HepG2 (cell line): Measurements from ENCODE around the gene STXBP2. TPM values are rescaled to one million over a fixed set of nuclear protein-coding genes. Genes with fewer than 3 reads are reported as not detected.

ENCODE experiments used
- BCL6 ChIP-seq: IDR thresholded peaks from 2 replicates; pipeline ENCODE4 v1.6.1; 2016; ENCODE audit warnings: missing genetic modification reagents, missing compliant biosample characterization
- CCAR2 ChIP-seq: fragments of 200-400 bp; formaldehyde crosslinking; optimal IDR thresholded peaks from 2 replicates; pipeline ENCODE3; 2018; ENCODE audit warnings: low read depth, mild to moderate bottlenecking, low read length, moderate library complexity
- EEA1 ChIP-seq: sonication (generic); formaldehyde crosslinking; IDR thresholded peaks from 2 replicates; pipeline ENCODE4 v1.5.1; 2020; ENCODE audit warnings: mild to moderate bottlenecking, missing genetic modification reagents, borderline replicate concordance
- KDM5A ChIP-seq: fragments of 200-600 bp; sonication (generic); IDR thresholded peaks from 2 replicates; pipeline ENCODE4 v1.7.0; 2018; ENCODE audit warnings: antibody characterized with exemption, mild to moderate bottlenecking, low read length, borderline replicate concordance
- KDM5B ChIP-seq: sonication (generic); formaldehyde crosslinking; IDR thresholded peaks from 2 replicates; pipeline ENCODE4 v1.4.0; 2020; ENCODE audit warnings: missing genetic modification reagents, mild to moderate bottlenecking, borderline replicate concordance
- KLF11 ChIP-seq: IDR thresholded peaks from 2 replicates; pipeline ENCODE4 v1.6.1; 2016; ENCODE audit warnings: missing compliant biosample characterization
- MAFK ChIP-seq, 2 experiments: IDR thresholded peaks in 1 of 2; conservative IDR thresholded peaks in 1 of 2; 2 replicates each; pipeline ENCODE4 v1.6.1; 2011; ENCODE audit warnings: improper control_type of control experiment in 2 of 2, low read length in 2 of 2
- MEF2D ChIP-seq: sonication (generic); formaldehyde crosslinking; IDR thresholded peaks from 2 replicates; pipeline ENCODE4 v1.5.1; 2020; ENCODE audit warnings: mild to moderate bottlenecking, missing genetic modification reagents
- NR2F1 ChIP-seq, 2 experiments: fragments of 450-650 bp in 1 of 2; formaldehyde crosslinking in 1 of 2; IDR thresholded peaks; 2 replicates each; pipeline versions ENCODE4 v1.5.0 to v1.6.1; 2016 to 2020; ENCODE audit warnings: mild to moderate bottlenecking in 1 of 2, missing compliant biosample characterization in 1 of 2, missing genetic modification reagents in 1 of 2, moderate library complexity in 1 of 2
- RNF2 ChIP-seq: fragments of 450-650 bp; conservative IDR thresholded peaks from 2 replicates; pipeline ENCODE4 v1.6.1; 2016; ENCODE audit warnings: low read depth
- SALL2 ChIP-seq: sonication (generic); formaldehyde crosslinking; IDR thresholded peaks from 2 replicates; pipeline ENCODE4 v1.8.1; 2023; ENCODE audit warnings: mild to moderate bottlenecking, missing genetic modification reagents, inconsistent platforms
- SMC3 ChIP-seq: IDR thresholded peaks from 2 replicates; pipeline ENCODE4 v1.6.1; 2011; ENCODE audit warnings: low read length, improper control_type of control experiment
- SRSF1 ChIP-seq: fragments of 200-400 bp; formaldehyde crosslinking; optimal IDR thresholded peaks from 2 replicates; pipeline ENCODE3; 2017; ENCODE audit warnings: mild to moderate bottlenecking, low read depth, low read length, moderate library complexity
- WIZ ChIP-seq: sonication (generic); formaldehyde crosslinking; IDR thresholded peaks from 2 replicates; pipeline ENCODE4 v1.5.1; 2020; ENCODE audit warnings: mild to moderate bottlenecking, missing genetic modification reagents
- XBP1 ChIP-seq: sonication (generic); formaldehyde crosslinking; IDR thresholded peaks from 2 replicates; pipeline ENCODE4 v1.5.0; 2020; ENCODE audit warnings: missing genetic modification reagents
- ZBTB46 ChIP-seq: sonication (generic); formaldehyde crosslinking; IDR thresholded peaks from 2 replicates; pipeline ENCODE4 v1.4.0; 2020; ENCODE audit warnings: mild to moderate bottlenecking, missing genetic modification reagents, borderline replicate concordance
- ZFP36L1 ChIP-seq: sonication (generic); formaldehyde crosslinking; IDR thresholded peaks from 2 replicates; pipeline ENCODE4 v1.8.0; 2022; ENCODE audit warnings: mild to moderate bottlenecking, missing genetic modification reagents, moderate library complexity
- ZFP90 ChIP-seq: sonication (generic); formaldehyde crosslinking; IDR thresholded peaks from 2 replicates; pipeline ENCODE4 v1.8.0; 2022; ENCODE audit warnings: missing genetic modification reagents, mild to moderate bottlenecking, inconsistent platforms, borderline replicate concordance
- ZNF282 ChIP-seq: fragments of 450-650 bp; IDR thresholded peaks from 2 replicates; pipeline ENCODE4 v1.6.1; 2018; ENCODE audit not compliant: partially characterized antibody
- ZNF317 ChIP-seq: sonication (generic); formaldehyde crosslinking; IDR thresholded peaks from 2 replicates; pipeline ENCODE4 v1.5.0; 2020; ENCODE audit warnings: mild to moderate bottlenecking, missing genetic modification reagents
- ZNF329 ChIP-seq: sonication (generic); formaldehyde crosslinking; IDR thresholded peaks from 2 replicates; pipeline ENCODE4 v1.9.0; 2021; ENCODE audit warnings: low read depth, mild to moderate bottlenecking, missing genetic modification reagents
- ZNF747 ChIP-seq: sonication (generic); formaldehyde crosslinking; IDR thresholded peaks from 2 replicates; pipeline ENCODE4 v1.8.1; 2023; ENCODE audit warnings: missing genetic modification reagents, mild to moderate bottlenecking, borderline replicate concordance
- ZUFSP ChIP-seq: sonication (generic); formaldehyde crosslinking; IDR thresholded peaks from 2 replicates; pipeline ENCODE4 v1.9.0; 2021; ENCODE audit warnings: missing genetic modification reagents, mild to moderate bottlenecking, borderline replicate concordance
- polyA plus RNA-seq, 8 experiments: library from polyadenylated mRNA; depleted of rRNA in 3 of 8; stranded (reverse) in 7 of 8; unstranded in 1 of 8; fragments of >200 nt; fragmentation: Illumina TruSeq in 4 of 8; extraction: Trizol in 4 of 8; gene quantifications; 2 replicates each; pipeline versions ENCODE4 v1.2.1 to v1.2.3, GENCODE V29; 2011 to 2016; ENCODE audit warnings: low read depth in 4 of 8, missing spikeins in 1 of 8, mixed read lengths in 1 of 8; ENCODE audit not compliant: insufficient read depth in 1 of 8
- total RNA-seq, 5 experiments: library from RNA; depleted of rRNA; stranded (reverse); fragments of >200 nt; fragmentation: Illumina TruSeq; extraction: Trizol; gene quantifications; 2 replicates each; pipeline ENCODE4 v1.2.3, GENCODE V29; 2016; ENCODE audit warnings: low read depth in 1 of 5
- TF ChIP-seq, protein P1 (sequence below): IDR thresholded peaks from 2 replicates; pipeline ENCODE4 v1.6.1; 2016; ENCODE audit warnings: missing compliant biosample characterization, missing genetic modification reagents, borderline replicate concordance
- TF ChIP-seq, protein P2 (sequence below): sonication (generic); formaldehyde crosslinking; IDR thresholded peaks from 2 replicates; pipeline ENCODE4 v1.8.1; 2023; ENCODE audit warnings: mild to moderate bottlenecking, missing genetic modification reagents

STXBP2 gene
- total and polyA plus RNA-seq, 2 of the 13 experiments (the other 11 are each of a cell fraction or from before 2014, with no cell fraction given): 22.8 to 40.1 TPM

DNA sequence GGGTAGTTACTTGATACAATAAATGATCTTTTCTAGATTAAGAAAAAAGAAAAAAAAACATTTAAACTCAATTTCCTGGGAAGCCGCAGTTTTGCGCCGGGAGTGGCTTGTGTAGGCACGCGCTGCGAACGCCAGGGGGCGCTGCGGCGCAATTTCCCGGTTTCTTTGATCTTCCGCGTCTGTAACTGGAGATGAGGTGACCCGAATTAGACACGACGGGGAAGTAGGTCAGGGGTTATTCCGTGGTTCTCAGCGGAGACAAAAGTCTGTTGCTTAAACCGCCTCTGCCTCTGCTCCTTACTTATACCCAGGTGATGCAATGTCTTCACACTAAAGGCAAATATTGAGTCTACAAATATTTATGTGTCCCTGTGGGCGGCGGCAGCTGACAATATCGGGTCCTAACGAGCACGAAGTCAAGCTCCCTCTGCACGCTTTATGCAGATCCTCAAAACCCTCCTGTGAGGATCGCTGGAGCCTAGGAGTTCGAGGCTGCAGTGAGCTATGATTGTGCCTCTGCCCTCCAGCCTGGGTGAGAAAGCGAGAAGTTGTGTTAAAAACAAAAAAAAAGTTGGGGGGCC, 15.2 kb downstream of the STXBP2 start (continued):
- no peak for TF ChIP-seq CCAR2
- TF ChIP-seq NR2F1 (CRISPR knock-in tag; IDR thresholded peaks at IDR 0.05): peak; percentile 74 to 81
- TF ChIP-seq, protein P1, sequence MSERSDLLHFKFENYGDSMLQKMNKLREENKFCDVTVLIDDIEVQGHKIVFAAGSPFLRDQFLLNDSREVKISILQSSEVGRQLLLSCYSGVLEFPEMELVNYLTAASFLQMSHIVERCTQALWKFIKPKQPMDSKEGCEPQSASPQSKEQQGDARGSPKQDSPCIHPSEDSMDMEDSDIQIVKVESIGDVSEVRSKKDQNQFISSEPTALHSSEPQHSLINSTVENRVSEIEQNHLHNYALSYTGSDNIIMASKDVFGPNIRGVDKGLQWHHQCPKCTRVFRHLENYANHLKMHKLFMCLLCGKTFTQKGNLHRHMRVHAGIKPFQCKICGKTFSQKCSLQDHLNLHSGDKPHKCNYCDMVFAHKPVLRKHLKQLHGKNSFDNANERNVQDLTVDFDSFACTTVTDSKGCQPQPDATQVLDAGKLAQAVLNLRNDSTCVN: 0 out of 2 replicates have a peak, but pooled peaks have one; percentile 41
- TF ChIP-seq KDM5B: no peak; the same call in 1 of the 2 replicates
- TF ChIP-seq, protein P2, sequence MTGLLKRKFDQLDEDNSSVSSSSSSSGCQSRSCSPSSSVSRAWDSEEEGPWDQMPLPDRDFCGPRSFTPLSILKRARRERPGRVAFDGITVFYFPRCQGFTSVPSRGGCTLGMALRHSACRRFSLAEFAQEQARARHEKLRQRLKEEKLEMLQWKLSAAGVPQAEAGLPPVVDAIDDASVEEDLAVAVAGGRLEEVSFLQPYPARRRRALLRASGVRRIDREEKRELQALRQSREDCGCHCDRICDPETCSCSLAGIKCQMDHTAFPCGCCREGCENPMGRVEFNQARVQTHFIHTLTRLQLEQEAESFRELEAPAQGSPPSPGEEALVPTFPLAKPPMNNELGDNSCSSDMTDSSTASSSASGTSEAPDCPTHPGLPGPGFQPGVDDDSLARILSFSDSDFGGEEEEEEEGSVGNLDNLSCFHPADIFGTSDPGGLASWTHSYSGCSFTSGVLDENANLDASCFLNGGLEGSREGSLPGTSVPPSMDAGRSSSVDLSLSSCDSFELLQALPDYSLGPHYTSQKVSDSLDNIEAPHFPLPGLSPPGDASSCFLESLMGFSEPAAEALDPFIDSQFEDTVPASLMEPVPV (CRISPR knock-in tag): peak; percentile 34; the same call in 1 of the 2 replicates
- TF ChIP-seq ZNF282: no peak
- peak; percentile 52 for TF ChIP-seq SMC3
- no peak for TF ChIP-seq EEA1 (CRISPR knock-in tag)
- peak; percentile 96; the same call in 1 of the 2 replicates for TF ChIP-seq BCL6
- TF ChIP-seq KDM5A: no peak
- no peak for TF ChIP-seq XBP1 (CRISPR knock-in tag)
- TF ChIP-seq ZNF317 (CRISPR knock-in tag): no peak
- no peak for TF ChIP-seq ZFP90 (CRISPR knock-in tag)
- no peak; the same call in 1 of the 2 replicates for TF ChIP-seq KLF11
- TF ChIP-seq SALL2 (CRISPR knock-in tag): no peak
- no peak for TF ChIP-seq ZUFSP (CRISPR knock-in tag)
- no peak for TF ChIP-seq MAFK (conservative IDR thresholded peaks at IDR 0.05 in 1 of 2, IDR thresholded peaks at IDR 0.05 in 1 of 2; ENCODE audit: low read length in 2 of 2)
- TF ChIP-seq ZFP36L1 (CRISPR knock-in tag): no peak
- 0 out of 2 replicates have a peak, but pooled peaks have one; percentile 42 for TF ChIP-seq RNF2
- TF ChIP-seq WIZ: no peak
- no peak for TF ChIP-seq ZBTB46 (CRISPR knock-in tag)
- no peak for TF ChIP-seq ZNF329 (CRISPR knock-in tag)
- no peak for TF ChIP-seq ZNF747 (CRISPR knock-in tag)
- TF ChIP-seq SRSF1: no peak
- TF ChIP-seq MEF2D (CRISPR knock-in tag): peak; percentile 82
